WTC11 (cell line): ENCODE measurements around the gene SIAH3. TPM values are rescaled to one million over a fixed set of nuclear protein-coding genes. Genes with fewer than 3 reads are reported as not detected.

Experiments used
- ATAC-seq: fragments of 200-7000 bp; cut with Tn5 transposase; 2 replicates; pipeline ENCODE4 v1.10.0; 2021; ENCODE audit warnings: mild to moderate bottlenecking, moderate library complexity
- CTCF ChIA-PET: fragments of 300-600 bp; sonication (Branson Sonifier 250); formaldehyde crosslinking; loops from one replicate; lab custom pipeline; 2021; ENCODE audit warnings: antibody characterized with exemption; lab: Charles Lee
- POLR2A ChIA-PET: fragments of 350-600 bp; sonication (Branson Sonifier 250); formaldehyde crosslinking; loops from one replicate; lab custom pipeline; 2021; ENCODE audit warnings: antibody characterized with exemption; lab: Charles Lee
- DNase-seq: peaks from one replicate; pipeline ENCODE4 v3.0.0; 2021; ENCODE audit warnings: low spot score
- H3K27ac Mint-ChIP-seq: 2 replicates; pipeline ENCODE4 v1.8.0; 2021; ENCODE audit warnings: mixed read lengths
- H3K27me3 Mint-ChIP-seq: 2 replicates; pipeline ENCODE4 v1.8.0; 2021; ENCODE audit warnings: low read depth, mild to moderate bottlenecking, moderate library complexity, mixed read lengths
- H3K36me3 Mint-ChIP-seq: 2 replicates; pipeline ENCODE4 v1.8.0; 2021; ENCODE audit warnings: mixed read lengths
- H3K4me1 Mint-ChIP-seq: 2 replicates; pipeline ENCODE4 v1.8.0; 2022; ENCODE audit warnings: mixed read lengths
- H3K4me3 Mint-ChIP-seq: 2 replicates; pipeline ENCODE4 v1.8.0; 2021; ENCODE audit warnings: mild to moderate bottlenecking, moderate library complexity, mixed read lengths
- H3K9me3 Mint-ChIP-seq: 2 replicates; pipeline ENCODE4 v1.8.0; 2021; ENCODE audit warnings: mixed read lengths
- ATF1 ChIP-seq: sonication (generic); formaldehyde crosslinking; IDR thresholded peaks from 2 replicates; pipeline ENCODE4 v1.8.1; 2023; ENCODE audit warnings: mild to moderate bottlenecking, moderate library complexity, missing genetic modification reagents
- ATF3 ChIP-seq: sonication (generic); formaldehyde crosslinking; conservative IDR thresholded peaks from 2 replicates; pipeline ENCODE4 v1.8.1; 2022; ENCODE audit warnings: mild to moderate bottlenecking, missing genetic modification reagents
- CBFB ChIP-seq: sonication (generic); formaldehyde crosslinking; IDR thresholded peaks from 2 replicates; pipeline ENCODE4 v1.8.1; 2022; ENCODE audit warnings: mild to moderate bottlenecking, low read depth, missing genetic modification reagents
- CTCF ChIP-seq: fragments of 200-600 bp; IDR thresholded peaks from 2 replicates; pipeline ENCODE4 v1.8.0; 2022; ENCODE audit warnings: antibody characterized with exemption
- E2F4 ChIP-seq: sonication (generic); formaldehyde crosslinking; IDR thresholded peaks from 2 replicates; pipeline ENCODE4 v1.8.1; 2022; ENCODE audit warnings: low read depth, mild to moderate bottlenecking, moderate library complexity, missing genetic modification reagents, borderline replicate concordance
- ERG ChIP-seq: fragments of 250-450 bp; sonication (Bioruptor Pico); IDR thresholded peaks from 2 replicates; pipeline ENCODE4 v1.8.0; 2021; ENCODE audit warnings: mild to moderate bottlenecking
- ESRRA ChIP-seq: sonication (generic); formaldehyde crosslinking; IDR thresholded peaks from 2 replicates; pipeline ENCODE4 v1.8.1; 2022; ENCODE audit warnings: mild to moderate bottlenecking, missing genetic modification reagents, borderline replicate concordance
- FOXP4 ChIP-seq: sonication (generic); formaldehyde crosslinking; IDR thresholded peaks from 2 replicates; pipeline ENCODE4 v1.8.0; 2022; ENCODE audit warnings: mild to moderate bottlenecking, missing genetic modification reagents
- HMGXB4 ChIP-seq: sonication (generic); formaldehyde crosslinking; IDR thresholded peaks from 2 replicates; pipeline ENCODE4 v1.8.1; 2023; ENCODE audit warnings: mild to moderate bottlenecking, moderate library complexity, missing genetic modification reagents
- JAZF1 ChIP-seq: fragments of 250-450 bp; sonication (Bioruptor Pico); IDR thresholded peaks from 2 replicates; pipeline ENCODE4 v1.9.0; 2021; ENCODE audit warnings: moderate library complexity, mild to moderate bottlenecking, inconsistent platforms
- JUN ChIP-seq: sonication (generic); formaldehyde crosslinking; IDR thresholded peaks from 2 replicates; pipeline ENCODE4 v1.8.0; 2023; ENCODE audit warnings: mild to moderate bottlenecking, missing genetic modification reagents
- MAX ChIP-seq: sonication (generic); formaldehyde crosslinking; IDR thresholded peaks from 2 replicates; pipeline ENCODE4 v1.8.0; 2022; ENCODE audit warnings: mild to moderate bottlenecking, missing genetic modification reagents
- NFYB ChIP-seq: sonication (generic); formaldehyde crosslinking; conservative IDR thresholded peaks from 2 replicates; pipeline ENCODE4 v1.8.0; 2022; ENCODE audit warnings: low read depth, missing genetic modification reagents
- NR1H2 ChIP-seq: sonication (generic); formaldehyde crosslinking; IDR thresholded peaks from 2 replicates; pipeline ENCODE4 v1.9.0; 2021; ENCODE audit warnings: mild to moderate bottlenecking, moderate library complexity, missing genetic modification reagents
- NR2C2 ChIP-seq: sonication (generic); formaldehyde crosslinking; IDR thresholded peaks from 2 replicates; pipeline ENCODE4 v1.8.0; 2022; ENCODE audit warnings: mild to moderate bottlenecking, missing genetic modification reagents
- RELA ChIP-seq: sonication (generic); formaldehyde crosslinking; IDR thresholded peaks from 2 replicates; pipeline ENCODE4 v1.8.1; 2022; ENCODE audit warnings: missing genetic modification reagents, mild to moderate bottlenecking, borderline replicate concordance
- SMAD3 ChIP-seq: sonication (generic); formaldehyde crosslinking; IDR thresholded peaks from 2 replicates; pipeline ENCODE4 v1.8.0; 2022; ENCODE audit warnings: missing genetic modification reagents, mild to moderate bottlenecking, borderline replicate concordance
- TP53 ChIP-seq: sonication (generic); formaldehyde crosslinking; IDR thresholded peaks from 2 replicates; pipeline ENCODE4 v1.8.1; 2023; ENCODE audit warnings: mild to moderate bottlenecking, missing genetic modification reagents
- USF2 ChIP-seq: sonication (generic); formaldehyde crosslinking; IDR thresholded peaks from 2 replicates; pipeline ENCODE4 v1.8.1; 2023; ENCODE audit warnings: mild to moderate bottlenecking, missing genetic modification reagents, moderate library complexity
- ZMAT4 ChIP-seq: fragments of 250-450 bp; sonication (Bioruptor Pico); IDR thresholded peaks from 2 replicates; pipeline ENCODE4 v1.9.0; 2021; ENCODE audit warnings: mild to moderate bottlenecking
- ZNF232 ChIP-seq: sonication (generic); formaldehyde crosslinking; IDR thresholded peaks from 2 replicates; pipeline ENCODE4 v1.8.0; 2022; ENCODE audit warnings: mild to moderate bottlenecking, missing genetic modification reagents
- ZNF263 ChIP-seq: sonication (generic); formaldehyde crosslinking; IDR thresholded peaks from 2 replicates; pipeline ENCODE4 v1.8.1; 2022; ENCODE audit warnings: low read depth, mild to moderate bottlenecking, moderate library complexity, missing genetic modification reagents
- ZNF416 ChIP-seq: fragments of 250-450 bp; sonication (Bioruptor Pico); IDR thresholded peaks from 2 replicates; pipeline ENCODE4 v1.9.0; 2021; ENCODE audit warnings: mild to moderate bottlenecking, inconsistent platforms
- ZNF425 ChIP-seq: fragments of 250-450 bp; sonication (Bioruptor Pico); conservative IDR thresholded peaks from 2 replicates; pipeline ENCODE4 v1.9.0; 2021; ENCODE audit warnings: mild to moderate bottlenecking
- total RNA-seq: library from RNA; stranded (reverse); gene quantifications from 3 replicates; pipeline ENCODE4 v1.2.3, GENCODE V29; 2021

SIAH3 gene
- total RNA-seq, 1 experiment from 2014 or later = 0.31 TPM

- no peaks in the 10 kb centered on the region; the same call in none of the 2 replicates for H3K27me3 Mint-ChIP-seq
- ChIA-PET CTCF (interaction anchor here (0.8 kb wide), 1 partner anchor 37 kb away, joined by 4 read pairs; no protein-coding TSS in a partner anchor), POLR2A (no interaction called here)
- no peaks in the 10 kb centered on the region for H3K36me3 Mint-ChIP-seq
- no peak overlapping the region for H3K27ac Mint-ChIP-seq
- DNase-seq (no peak), ATAC-seq (no peak)
- no peak overlapping the region for H3K4me3 Mint-ChIP-seq
- H3K9me3 Mint-ChIP-seq = no peaks in the 10 kb centered on the region
- peaks cover 29% of the 10 kb centered on the region for H3K4me1 Mint-ChIP-seq
- TF ChIP-seq ATF1 (CRISPR knock-in tag) (no peak), ZMAT4 (CRISPR knock-in tag) (no peak), JAZF1 (CRISPR knock-in tag) (no peak), TP53 (CRISPR knock-in tag) (no peak), ZNF232 (no peak), ERG (no peak), MAX (no peak), ZNF425 (no peak)
Observed at GRCh38 chr13:45765464-45765863, 86.1 kb downstream of the SIAH3 start.

- Mint-ChIP-seq H3K4me3 (no peak overlapping the region), H3K36me3 (peaks cover 4% of the 10 kb centered on the region), H3K27me3 (no peaks in the 10 kb centered on the region; the same call in 1 of the 2 replicates), H3K27ac (no peak overlapping the region), H3K4me1 (peaks cover 8% of the 10 kb centered on the region), H3K9me3 (peaks cover 5% of the 10 kb centered on the region)
- ChIA-PET CTCF (no interaction called here), POLR2A (no interaction called here)
- TF ChIP-seq ZNF416 (CRISPR knock-in tag) = no peak
- no peak for TF ChIP-seq NR1H2 (CRISPR knock-in tag)
- no peak for TF ChIP-seq JUN (CRISPR knock-in tag)
- no peak for TF ChIP-seq SMAD3 (CRISPR knock-in tag)
- TF ChIP-seq RELA (CRISPR knock-in tag) = no peak
- no peak for TF ChIP-seq ESRRA (CRISPR knock-in tag)
- no peak for TF ChIP-seq ZNF263 (CRISPR knock-in tag)
- TF ChIP-seq E2F4 (CRISPR knock-in tag) = no peak
- TF ChIP-seq FOXP4 (CRISPR knock-in tag) = no peak
- no peak for TF ChIP-seq NR2C2 (CRISPR knock-in tag)
- no peak for TF ChIP-seq ATF3
- TF ChIP-seq USF2 (CRISPR knock-in tag) = no peak
- no peak for TF ChIP-seq NFYB (CRISPR knock-in tag)
- no peak for TF ChIP-seq CTCF
- no peak for TF ChIP-seq HMGXB4 (CRISPR knock-in tag)
- no peak for TF ChIP-seq CBFB
- DNase-seq (no peak), ATAC-seq (no peak)
Observed at GRCh38 chr13:45763419-45763818, 88.1 kb downstream of the SIAH3 start.
